ENCODE data around the gene SRGAP3. TPM values are rescaled to one million over a fixed set of nuclear protein-coding genes. Genes with fewer than 3 reads are reported as not detected.

The SRGAP3 gene
- total and polyA plus RNA-seq, 2 experiments from 2014 or later = 7.4 to 8.3 TPM

DNA sequence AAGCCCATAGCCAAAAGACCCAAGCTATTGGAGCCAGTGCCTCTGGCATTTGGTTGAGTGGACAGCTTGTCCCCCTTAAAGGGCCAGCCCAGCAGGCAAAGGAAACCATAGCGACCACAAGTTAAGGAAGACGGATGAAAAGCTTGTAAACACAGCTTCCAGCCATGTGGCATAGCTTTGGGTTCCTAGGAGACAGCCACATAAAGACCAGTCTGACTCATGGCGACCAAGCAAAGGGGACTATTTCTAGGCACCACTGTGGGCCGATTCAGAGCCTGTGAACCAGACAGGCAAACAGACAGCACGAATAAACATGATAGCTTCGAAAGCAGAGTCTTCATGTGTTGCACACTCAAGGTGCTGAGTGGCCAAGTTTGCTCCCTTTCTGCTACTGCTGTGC is 30.5 kb upstream of the SRGAP3 start:
- 59% methylated on average over 6 of the region's 6 CpGs for WGBS (ENCODE audit: low lambda C conversion rate, missing lambda C conversion rate)
- no peaks in the 10 kb centered on the region for H4K20me1 ChIP-seq (ENCODE audit: insufficient read depth, poor library complexity, severe bottlenecking)
- H3K4me2 ChIP-seq = no peak overlapping the region
- H2AFZ ChIP-seq = no peak overlapping the region
- H3K9me2 ChIP-seq (replicated peaks; ENCODE audit: insufficient read depth) = no peaks in the 10 kb centered on the region
- no peaks in the 10 kb centered on the region for H3K9me3 ChIP-seq (ENCODE audit: low read depth)
- no peaks in the 10 kb centered on the region for H3K79me2 ChIP-seq
- TF ChIP-seq EZH2 (IDR thresholded peaks at IDR 0.05; ENCODE audit: borderline replicate concordance) = no peak
- TF ChIP-seq EZH2phosphoT487 (IDR thresholded peaks at IDR 0.05; ENCODE audit: low read depth, severe bottlenecking, unreplicated experiment) = no peak
- TF ChIP-seq, protein P1, sequence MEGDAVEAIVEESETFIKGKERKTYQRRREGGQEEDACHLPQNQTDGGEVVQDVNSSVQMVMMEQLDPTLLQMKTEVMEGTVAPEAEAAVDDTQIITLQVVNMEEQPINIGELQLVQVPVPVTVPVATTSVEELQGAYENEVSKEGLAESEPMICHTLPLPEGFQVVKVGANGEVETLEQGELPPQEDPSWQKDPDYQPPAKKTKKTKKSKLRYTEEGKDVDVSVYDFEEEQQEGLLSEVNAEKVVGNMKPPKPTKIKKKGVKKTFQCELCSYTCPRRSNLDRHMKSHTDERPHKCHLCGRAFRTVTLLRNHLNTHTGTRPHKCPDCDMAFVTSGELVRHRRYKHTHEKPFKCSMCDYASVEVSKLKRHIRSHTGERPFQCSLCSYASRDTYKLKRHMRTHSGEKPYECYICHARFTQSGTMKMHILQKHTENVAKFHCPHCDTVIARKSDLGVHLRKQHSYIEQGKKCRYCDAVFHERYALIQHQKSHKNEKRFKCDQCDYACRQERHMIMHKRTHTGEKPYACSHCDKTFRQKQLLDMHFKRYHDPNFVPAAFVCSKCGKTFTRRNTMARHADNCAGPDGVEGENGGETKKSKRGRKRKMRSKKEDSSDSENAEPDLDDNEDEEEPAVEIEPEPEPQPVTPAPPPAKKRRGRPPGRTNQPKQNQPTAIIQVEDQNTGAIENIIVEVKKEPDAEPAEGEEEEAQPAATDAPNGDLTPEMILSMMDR (IDR thresholded peaks at IDR 0.05; ENCODE audit: poor library complexity) = no peak
- H3K4me1 ChIP-seq (ENCODE audit: insufficient read depth) = no peaks in the 10 kb centered on the region
- no peaks in the 10 kb centered on the region for H3K27me3 ChIP-seq
- no peak overlapping the region for H3K4me3 ChIP-seq
- no peak overlapping the region for H3K27ac ChIP-seq
- DNase-seq (ENCODE audit: low spot score) = peak; percentile 17
- H3K36me3 ChIP-seq (replicated peaks; ENCODE audit: insufficient read depth, low read depth) = no peaks in the 10 kb centered on the region

GRCh38 chr3:9278498-9278897 is 29.1 kb upstream of the SRGAP3 start:
- Histone ChIP-seq H3K36me3 (replicated peaks; ENCODE audit: insufficient read depth, low read depth) (no peaks in the 10 kb centered on the region), H3K27me3 (no peaks in the 10 kb centered on the region), H2AFZ (no peak overlapping the region), H4K20me1 (ENCODE audit: insufficient read depth, poor library complexity, severe bottlenecking) (no peaks in the 10 kb centered on the region), H3K79me2 (no peaks in the 10 kb centered on the region), H3K9me2 (replicated peaks; ENCODE audit: insufficient read depth) (no peaks in the 10 kb centered on the region), H3K4me1 (ENCODE audit: insufficient read depth) (no peaks in the 10 kb centered on the region), H3K4me2 (no peak overlapping the region), H3K9me3 (ENCODE audit: low read depth) (no peaks in the 10 kb centered on the region), H3K4me3 (no peak overlapping the region), H3K27ac (no peak overlapping the region)
- TF ChIP-seq EZH2phosphoT487 (IDR thresholded peaks at IDR 0.05; ENCODE audit: low read depth, severe bottlenecking, unreplicated experiment) (no peak), EZH2 (IDR thresholded peaks at IDR 0.05; ENCODE audit: borderline replicate concordance) (no peak)
- 82% methylated on average over 4 of the region's 4 CpGs for WGBS (ENCODE audit: low lambda C conversion rate, missing lambda C conversion rate)
- DNase-seq (ENCODE audit: low spot score) = no peak

- Histone ChIP-seq H3K4me1 (ENCODE audit: insufficient read depth) (no peaks in the 10 kb centered on the region), H3K27ac (no peak overlapping the region), H3K27me3 (no peaks in the 10 kb centered on the region), H3K4me2 (no peak overlapping the region), H3K36me3 (replicated peaks; ENCODE audit: insufficient read depth, low read depth) (no peaks in the 10 kb centered on the region), H3K4me3 (no peak overlapping the region), H3K9me3 (ENCODE audit: low read depth) (no peaks in the 10 kb centered on the region), H4K20me1 (ENCODE audit: insufficient read depth, poor library complexity, severe bottlenecking) (no peaks in the 10 kb centered on the region), H3K79me2 (no peaks in the 10 kb centered on the region), H3K9me2 (replicated peaks; ENCODE audit: insufficient read depth) (no peaks in the 10 kb centered on the region), H2AFZ (no peak overlapping the region)
- no peak for DNase-seq (ENCODE audit: low spot score)
- WGBS (ENCODE audit: low lambda C conversion rate, missing lambda C conversion rate) = 42% methylated on average over 1 of the region's 1 CpG
- TF ChIP-seq EZH2 (IDR thresholded peaks at IDR 0.05; ENCODE audit: borderline replicate concordance) (no peak), EZH2phosphoT487 (IDR thresholded peaks at IDR 0.05; ENCODE audit: low read depth, severe bottlenecking, unreplicated experiment) (no peak)
- TF ChIP-seq, protein P1 (IDR thresholded peaks at IDR 0.05; ENCODE audit: poor library complexity) = no peak
Measured at GRCh38 chr3:9278085-9278484, 28.6 kb upstream of the SRGAP3 start.

- H3K36me3 ChIP-seq (replicated peaks; ENCODE audit: insufficient read depth, low read depth) = no peaks in the 10 kb centered on the region
- DNase-seq (ENCODE audit: low spot score) = no peak
- H3K27me3 ChIP-seq = no peaks in the 10 kb centered on the region
- H3K4me2 ChIP-seq = no peak overlapping the region
- no peaks in the 10 kb centered on the region for H3K4me1 ChIP-seq (ENCODE audit: insufficient read depth)
- WGBS (ENCODE audit: low lambda C conversion rate, missing lambda C conversion rate) = 78% methylated on average over 6 of the region's 6 CpGs
- H3K9me3 ChIP-seq (ENCODE audit: low read depth) = no peaks in the 10 kb centered on the region
- no peak overlapping the region for H3K27ac ChIP-seq
- no peaks in the 10 kb centered on the region for H3K79me2 ChIP-seq
- no peaks in the 10 kb centered on the region for H3K9me2 ChIP-seq (replicated peaks; ENCODE audit: insufficient read depth)
- H3K4me3 ChIP-seq = no peak overlapping the region
- TF ChIP-seq EZH2 (IDR thresholded peaks at IDR 0.05; ENCODE audit: borderline replicate concordance) = no peak
- TF ChIP-seq, protein P1 (IDR thresholded peaks at IDR 0.05; ENCODE audit: poor library complexity) = no peak
- no peak for TF ChIP-seq EZH2phosphoT487 (IDR thresholded peaks at IDR 0.05; ENCODE audit: low read depth, severe bottlenecking, unreplicated experiment)
- no peaks in the 10 kb centered on the region for H4K20me1 ChIP-seq (ENCODE audit: insufficient read depth, poor library complexity, severe bottlenecking)
- H2AFZ ChIP-seq = no peak overlapping the region
Measured at GRCh38 chr3:9276761-9277370, 27.4 kb upstream of the SRGAP3 start.

All from hepatocyte (in vitro differentiated cells).